ENCODE measurements around the gene ITM2A. TPM values are rescaled to one million over a fixed set of nuclear protein-coding genes. Genes with fewer than 3 reads are reported as not detected.

ITM2A gene
- total and polyA plus RNA-seq, 2 donors (not counting 3 experiments of a cell fraction or from before 2014, with no cell fraction given) = 3.9 to 10.2 TPM

DNA sequence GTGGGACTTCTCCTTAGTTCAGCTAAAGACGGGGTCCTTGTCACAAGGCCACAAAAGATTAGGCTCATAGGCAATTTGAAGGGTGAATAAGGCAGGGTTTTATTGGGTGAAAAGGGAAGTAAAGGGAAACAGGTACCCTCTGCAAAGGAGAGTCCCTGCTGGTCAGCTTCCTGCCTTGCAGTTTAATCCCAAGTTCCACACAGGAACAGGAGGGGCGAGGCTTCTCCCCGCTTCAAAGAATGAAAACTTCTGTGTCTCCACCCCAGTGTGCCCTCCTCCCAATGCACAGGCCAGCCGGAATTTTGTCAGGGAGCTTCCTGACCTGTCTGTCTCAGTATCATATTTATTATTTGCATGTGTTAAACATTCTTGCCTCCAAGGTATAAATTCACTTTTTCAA lies 37.1 kb downstream of the ITM2A start:
- ChIA-PET POLR2A (no interaction called here), CTCF (no interaction called here)
- Histone ChIP-seq H3K79me2 (ENCODE audit: control insufficient read depth, insufficient read depth, low read length) (no peaks in the 10 kb centered on the region), H3K36me3 (ENCODE audit: control insufficient read depth in 2 of 2, extremely low read depth in 1 of 2, insufficient read depth in 2 of 2, low read length in 2 of 2) (no peaks in the 10 kb centered on the region), H3K4me2 (ENCODE audit: insufficient read depth, low read length) (no peak overlapping the region), H3K9me1 (replicated peaks; ENCODE audit: control insufficient read depth, extremely low read depth, insufficient read depth, low read length) (no peaks in the 10 kb centered on the region), H3K27me3 (ENCODE audit: control insufficient read depth in 2 of 2, insufficient read depth in 2 of 2, low read length in 2 of 2) (no peaks in the 10 kb centered on the region), H3K27ac (ENCODE audit: insufficient read depth, low read depth, low read length) (no peak overlapping the region), H3K4me1 (ENCODE audit: control insufficient read depth, extremely low read depth, insufficient read depth, low read length) (no peaks in the 10 kb centered on the region), H4K20me1 (replicated peaks; ENCODE audit: control insufficient read depth, extremely low read depth, insufficient read depth, low read length) (no peaks in the 10 kb centered on the region), H3K9me3 (replicated peaks; ENCODE audit: control insufficient read depth, insufficient read depth, low read length) (no peaks in the 10 kb centered on the region), H3K9ac (replicated peaks; ENCODE audit: extremely low read depth, insufficient read depth, low read length) (no peak overlapping the region), H2AFZ (ENCODE audit: low read depth, low read length) (no peak overlapping the region), H3K4me3 (replicated peaks in 1 of 3; ENCODE audit: insufficient read depth in 1 of 3, low read depth in 1 of 3, low read length in 3 of 3) (no peak overlapping the region)
- no TSS peak for BruUV-seq (replicated peaks)
- dilution Hi-C loops (cut with MboI; ENCODE audit: extremely low pct_ligation_motif_present, low sequenced_read_pairs) (no loop called here), intact Hi-C loops (cut with micrococcal nuclease) (no loop called here)
- no peak for FAIRE-seq
- TF ChIP-seq, protein P1, sequence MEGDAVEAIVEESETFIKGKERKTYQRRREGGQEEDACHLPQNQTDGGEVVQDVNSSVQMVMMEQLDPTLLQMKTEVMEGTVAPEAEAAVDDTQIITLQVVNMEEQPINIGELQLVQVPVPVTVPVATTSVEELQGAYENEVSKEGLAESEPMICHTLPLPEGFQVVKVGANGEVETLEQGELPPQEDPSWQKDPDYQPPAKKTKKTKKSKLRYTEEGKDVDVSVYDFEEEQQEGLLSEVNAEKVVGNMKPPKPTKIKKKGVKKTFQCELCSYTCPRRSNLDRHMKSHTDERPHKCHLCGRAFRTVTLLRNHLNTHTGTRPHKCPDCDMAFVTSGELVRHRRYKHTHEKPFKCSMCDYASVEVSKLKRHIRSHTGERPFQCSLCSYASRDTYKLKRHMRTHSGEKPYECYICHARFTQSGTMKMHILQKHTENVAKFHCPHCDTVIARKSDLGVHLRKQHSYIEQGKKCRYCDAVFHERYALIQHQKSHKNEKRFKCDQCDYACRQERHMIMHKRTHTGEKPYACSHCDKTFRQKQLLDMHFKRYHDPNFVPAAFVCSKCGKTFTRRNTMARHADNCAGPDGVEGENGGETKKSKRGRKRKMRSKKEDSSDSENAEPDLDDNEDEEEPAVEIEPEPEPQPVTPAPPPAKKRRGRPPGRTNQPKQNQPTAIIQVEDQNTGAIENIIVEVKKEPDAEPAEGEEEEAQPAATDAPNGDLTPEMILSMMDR (IDR thresholded peaks at IDR 0.05; ENCODE audit: extremely low read depth in 1 of 2, insufficient read depth in 1 of 2, low read depth in 1 of 2, low read length in 2 of 2) = no peak
- TF ChIP-seq JUN (IDR thresholded peaks at IDR 0.05; ENCODE audit: borderline replicate concordance, insufficient read depth, insufficient read length, low read depth) (no peak), EZH2 (IDR thresholded peaks at IDR 0.05; ENCODE audit: borderline replicate concordance, low read depth, low read length, severe bottlenecking) (no peak), GATA2 (IDR thresholded peaks at IDR 0.05; ENCODE audit: insufficient read depth, insufficient read length, low read depth, low read length) (no peak), POLR2A (IDR thresholded peaks at IDR 0.05; ENCODE audit: low read depth, low read length) (no peak), MYC (IDR thresholded peaks at IDR 0.05; ENCODE audit: low read depth, low read length) (no peak), POLR2AphosphoS5 (IDR thresholded peaks at IDR 0.05; ENCODE audit: insufficient read depth, low read depth, low read length) (no peak), FOS (IDR thresholded peaks at IDR 0.05; ENCODE audit: borderline replicate concordance, insufficient read depth, low read length) (no peak)
- TF ChIP-seq, protein P2, sequence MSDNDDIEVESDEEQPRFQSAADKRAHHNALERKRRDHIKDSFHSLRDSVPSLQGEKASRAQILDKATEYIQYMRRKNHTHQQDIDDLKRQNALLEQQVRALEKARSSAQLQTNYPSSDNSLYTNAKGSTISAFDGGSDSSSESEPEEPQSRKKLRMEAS (IDR thresholded peaks at IDR 0.05; ENCODE audit: insufficient read depth, insufficient read length) = no peak
- no peak for DNase-seq (ENCODE audit: low read depth, low spot score)
